ENCODE results near the gene S100P.
"Not testable (repeated sequence)": the region's sequence is repeated elsewhere in the genome, so short reads cannot be mapped to it uniquely, and the experiment has no call there.

The S100P gene

DNA sequence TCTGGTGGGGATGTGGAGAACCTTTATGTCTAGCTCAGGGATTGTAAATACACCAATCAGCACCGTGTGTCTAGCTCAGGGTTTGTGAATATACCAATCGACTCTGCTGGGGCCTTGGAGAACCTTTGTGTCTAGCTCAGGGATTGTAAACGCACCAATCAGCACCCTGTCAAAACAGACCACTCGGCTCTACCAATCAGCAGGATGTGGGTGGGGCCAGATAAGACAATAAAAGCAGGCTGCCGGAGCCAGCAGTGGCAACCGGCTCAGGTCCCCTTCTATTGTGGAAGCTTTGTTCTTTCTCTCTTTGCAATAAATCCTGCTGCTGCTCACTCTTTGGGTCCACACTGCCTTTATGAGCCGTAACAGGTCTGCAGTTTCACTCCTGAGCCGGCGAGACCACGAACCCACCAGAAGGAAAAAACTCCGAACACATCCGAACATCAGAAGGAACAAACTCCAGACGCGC is 20.5 kb upstream of the S100P start:
- not testable (repeated sequence) for DNase-seq (ENCODE audit: low read depth in 2 of 2)

DNA sequence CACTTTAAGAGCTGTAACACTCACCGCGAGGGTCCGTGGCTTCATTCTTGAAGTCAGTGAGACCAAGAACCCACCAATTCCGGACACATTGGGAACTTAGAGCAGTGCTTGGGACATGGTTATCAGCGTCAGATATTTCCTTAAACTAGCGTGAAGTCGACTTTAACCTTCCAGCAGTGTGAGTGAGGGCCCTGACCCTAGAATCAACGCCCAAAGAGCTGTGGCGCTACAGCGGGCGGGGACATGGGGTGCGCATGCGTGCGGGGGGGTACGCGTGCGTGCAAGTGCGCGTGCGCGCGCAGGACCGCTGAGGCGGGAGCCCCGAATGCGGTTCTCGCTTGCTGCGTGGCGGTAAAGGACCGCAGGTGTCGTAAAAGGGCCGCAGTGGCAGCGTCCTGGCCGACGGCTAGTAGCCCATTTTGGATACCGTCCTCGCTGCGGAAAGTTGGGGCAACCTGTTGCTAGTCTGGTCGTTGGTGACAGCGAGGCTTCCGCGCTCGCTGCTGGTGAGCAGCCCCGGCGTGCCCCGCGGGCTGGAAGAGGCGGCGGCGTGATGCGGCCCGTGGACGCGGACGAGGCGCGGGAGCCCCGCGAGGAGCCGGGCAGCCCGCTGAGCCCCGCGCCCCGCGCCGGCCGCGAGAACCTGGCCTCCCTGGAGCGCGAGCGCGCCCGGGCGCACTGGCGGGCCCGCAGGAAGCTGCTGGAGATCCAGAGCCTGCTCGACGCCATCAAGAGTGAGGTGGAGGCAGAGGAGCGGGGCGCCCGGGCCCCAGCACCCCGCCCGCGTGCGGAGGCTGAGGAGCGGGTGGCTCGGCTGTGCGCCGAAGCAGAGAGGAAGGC is 19.8 kb upstream of the S100P start:
- DNase-seq (ENCODE audit: low read depth in 2 of 2): peak; percentile 86 to 89

DNA sequence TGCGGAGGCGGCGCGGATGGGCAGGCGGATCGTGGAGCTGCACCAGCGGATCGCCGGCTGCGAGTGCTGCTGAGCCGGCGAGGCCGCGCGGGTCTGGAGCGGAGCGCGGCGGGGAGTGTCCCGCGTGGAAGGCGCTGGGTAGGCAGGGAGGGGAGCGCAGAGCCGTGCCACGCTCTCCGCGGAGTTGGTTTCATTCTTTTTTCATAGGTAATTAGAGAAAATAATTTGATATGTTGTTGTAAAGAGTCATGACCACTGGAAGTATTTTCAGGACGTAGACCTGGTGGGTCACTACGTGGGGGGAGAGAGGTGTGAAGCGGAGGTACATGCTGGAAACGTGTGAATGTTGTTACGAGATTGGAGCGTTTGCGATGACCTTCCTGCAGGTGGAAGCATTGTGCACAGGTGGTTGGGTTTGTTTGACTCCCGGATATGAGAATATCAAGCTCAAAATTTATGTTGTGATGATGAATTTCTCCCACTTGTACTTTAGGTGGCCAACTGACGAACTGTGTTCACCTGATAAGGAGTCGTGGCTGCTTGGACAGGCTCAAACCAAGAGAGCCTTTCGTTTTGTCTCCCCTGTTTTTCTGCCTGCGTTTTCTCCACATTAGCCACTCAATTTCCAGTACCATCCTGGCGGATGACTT is 19.1 kb upstream of the S100P start:
- DNase-seq (ENCODE audit: low read depth in 2 of 2): no peak

DNA sequence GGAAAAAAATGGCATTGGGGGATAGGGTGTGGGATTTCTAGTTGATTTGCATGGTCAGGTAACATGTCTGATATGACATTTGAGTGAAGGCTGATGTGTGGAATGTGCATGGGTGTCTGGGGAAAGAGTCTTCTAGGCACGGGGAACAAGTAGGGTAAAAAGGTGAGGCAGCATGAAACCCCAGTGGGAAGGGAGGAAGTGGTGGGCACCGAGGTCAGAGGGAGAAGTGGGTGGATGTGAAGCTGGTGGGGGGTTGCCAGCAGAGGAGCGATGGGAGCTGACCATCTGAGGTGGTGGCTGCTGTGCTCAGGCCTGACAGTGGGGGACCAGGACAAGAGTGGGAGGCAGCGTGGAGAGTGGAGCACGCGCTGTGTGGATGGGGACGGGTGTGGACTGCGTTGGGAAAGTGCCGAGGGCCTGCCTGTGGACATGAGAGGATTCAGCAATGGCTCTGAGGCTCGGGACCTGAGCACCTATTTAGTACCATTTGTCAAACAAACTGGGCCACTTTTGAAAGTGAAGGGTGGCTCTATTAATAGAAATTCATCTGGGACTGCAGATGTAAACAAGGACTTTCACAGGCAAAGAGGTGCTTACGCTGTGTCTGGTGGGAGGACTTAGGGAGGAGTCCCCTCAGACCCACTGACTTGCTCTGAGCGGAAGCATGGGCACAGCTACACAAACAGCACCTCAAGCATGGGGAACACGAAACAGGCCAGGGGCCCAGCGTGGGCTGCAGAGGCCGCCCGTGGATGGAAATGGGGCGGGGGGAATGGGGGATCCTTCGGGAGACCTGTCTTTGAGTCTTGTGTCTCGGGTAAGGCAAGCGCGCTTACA is 16.7 kb upstream of the S100P start:
- DNase-seq (ENCODE audit: low read depth in 2 of 2): no peak

DNA sequence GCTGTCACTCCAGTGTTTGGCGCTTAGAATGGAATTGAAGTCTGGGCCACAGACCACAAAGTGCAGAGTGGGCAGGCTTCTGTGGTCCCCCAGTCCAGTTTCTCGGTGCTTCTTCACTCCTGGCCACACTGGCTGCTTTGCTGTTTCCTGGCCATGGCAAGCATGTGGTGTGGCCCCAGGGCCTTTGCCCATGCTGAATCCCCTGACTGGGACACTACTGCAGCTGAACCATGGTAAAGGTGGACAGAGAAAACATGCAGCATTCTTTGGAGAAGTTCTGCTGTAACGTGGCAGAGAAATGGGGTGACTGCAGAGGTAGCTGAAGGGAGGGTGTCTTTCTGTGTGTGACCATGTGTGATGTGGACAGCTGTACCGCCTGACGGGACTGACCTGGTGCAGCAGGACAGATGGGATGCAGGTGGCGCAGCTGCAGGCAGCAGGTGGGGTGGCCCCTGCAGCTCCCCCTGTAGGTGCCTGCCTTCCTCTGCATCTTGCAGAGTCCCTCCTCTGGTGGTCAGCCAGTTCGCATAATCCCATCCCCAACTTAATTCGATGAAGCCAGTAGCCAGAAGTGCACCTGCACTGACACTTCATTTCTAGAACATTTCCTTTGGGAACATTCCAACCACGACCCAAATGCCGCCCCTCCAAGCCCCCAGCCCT is 13.2 kb upstream of the S100P start:
- DNase-seq (ENCODE audit: low read depth in 2 of 2): no peak

DNA sequence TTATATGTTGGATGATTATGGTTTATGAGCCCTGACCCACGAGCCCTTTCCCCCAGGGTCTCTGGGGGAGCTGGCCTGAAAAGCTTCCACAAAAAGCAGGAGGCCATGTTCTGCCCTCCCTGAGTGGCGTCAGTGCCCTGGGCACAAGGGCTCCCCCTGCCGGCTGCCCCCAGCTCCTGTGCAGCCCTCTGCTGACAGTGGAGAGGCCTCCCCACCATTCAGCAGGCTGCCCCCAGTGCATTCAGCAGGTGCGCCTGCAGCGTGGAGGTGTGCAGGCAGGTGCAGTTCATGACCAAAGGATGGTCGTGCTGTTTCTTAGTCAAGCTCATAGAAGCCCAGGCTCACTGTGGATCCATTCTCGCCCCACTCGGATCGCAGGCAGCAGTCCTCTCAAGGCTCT is 12.5 kb upstream of the S100P start:
- no peak for DNase-seq (ENCODE audit: low read depth in 2 of 2)

DNA sequence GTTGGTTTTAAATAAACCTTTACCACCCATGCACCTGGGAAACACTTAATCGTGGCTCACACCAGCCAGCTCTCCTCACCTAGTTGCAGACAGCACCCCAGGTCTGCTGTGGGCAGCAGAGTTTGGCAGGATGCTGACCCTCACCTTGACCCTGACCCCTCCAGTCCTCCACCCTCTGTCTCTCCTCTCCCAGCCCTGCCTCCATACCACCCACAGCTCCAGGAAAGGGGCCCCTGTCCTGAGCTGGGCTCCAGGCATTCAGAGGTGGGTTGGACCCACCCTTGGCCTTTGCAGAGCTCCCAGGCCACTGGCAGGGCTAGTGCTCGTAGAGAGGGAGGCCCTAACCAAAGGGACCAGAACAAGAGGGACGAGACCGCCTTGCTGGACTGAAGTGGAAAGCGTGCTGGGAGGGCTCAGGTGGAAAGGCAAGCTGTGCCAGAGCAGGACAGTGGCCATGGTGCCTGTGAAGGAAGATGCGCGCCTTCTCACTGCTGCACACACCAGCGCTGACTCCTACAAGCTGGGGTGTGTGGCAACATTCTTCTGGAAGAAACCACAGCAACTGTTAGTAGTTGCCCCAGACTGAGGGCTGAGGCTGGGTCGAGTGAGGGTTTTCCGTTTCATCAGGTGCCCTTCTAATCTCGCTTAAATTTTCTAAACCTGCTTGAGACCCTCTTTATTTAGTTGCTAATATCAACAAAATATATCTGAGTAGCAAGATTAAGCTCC is 10.7 kb upstream of the S100P start:
- no peak for DNase-seq (ENCODE audit: low read depth in 2 of 2)

DNA sequence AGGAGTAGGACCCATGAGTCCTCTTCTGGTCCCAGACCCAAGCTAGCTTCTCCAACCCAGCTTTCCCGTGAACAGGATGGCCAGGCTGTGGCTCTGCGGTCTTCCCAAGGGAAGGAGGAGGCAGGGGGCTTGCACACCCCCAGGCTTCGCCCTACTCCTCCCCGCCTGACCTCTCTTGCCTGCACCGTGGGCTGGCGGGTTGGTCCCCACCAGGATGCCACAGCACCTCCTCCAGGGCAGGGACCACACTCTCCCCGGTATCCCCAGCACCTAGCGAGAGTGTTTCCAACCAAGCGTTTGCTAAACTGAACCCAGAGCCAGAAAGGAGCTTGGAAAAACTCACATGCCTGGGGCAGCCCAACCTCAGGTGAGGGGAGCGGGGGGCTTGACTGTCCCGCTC is 9.0 kb upstream of the S100P start:
- no peak for DNase-seq (ENCODE audit: low read depth in 2 of 2)

DNA sequence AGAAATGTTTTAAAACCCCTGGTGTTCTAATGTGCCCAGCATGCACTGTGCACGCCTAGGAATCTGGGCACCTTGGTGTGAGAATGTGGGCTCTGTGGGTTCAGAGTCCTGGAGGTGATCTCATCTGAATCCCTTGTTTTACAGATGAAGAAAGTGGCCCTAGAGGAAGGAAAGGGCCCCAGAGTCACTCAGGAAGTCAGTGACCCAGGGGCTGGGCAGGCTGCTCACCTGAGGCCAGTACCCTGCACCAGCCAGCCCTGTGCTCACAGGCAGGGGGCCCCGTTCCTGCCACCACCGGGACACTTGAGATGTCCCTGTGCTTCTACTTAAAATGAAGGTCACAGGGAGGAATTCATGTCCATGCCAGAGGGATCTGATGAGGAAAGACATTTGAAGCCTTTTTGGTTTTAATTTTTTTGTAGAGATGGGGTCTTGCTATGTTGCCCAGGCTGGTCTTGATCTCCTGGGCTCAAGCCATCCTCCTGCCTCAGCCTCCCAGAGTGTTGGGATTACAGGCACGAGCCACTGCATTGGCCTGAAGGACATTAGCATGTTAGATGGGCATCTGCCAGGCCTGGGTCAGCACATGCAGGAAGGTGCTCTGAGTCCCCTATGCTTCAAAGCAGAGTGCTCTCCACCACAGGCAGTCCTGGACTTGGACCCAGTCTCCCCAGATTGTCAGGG is 7.4 kb upstream of the S100P start:
- DNase-seq (ENCODE audit: low read depth in 2 of 2): no peak

DNA sequence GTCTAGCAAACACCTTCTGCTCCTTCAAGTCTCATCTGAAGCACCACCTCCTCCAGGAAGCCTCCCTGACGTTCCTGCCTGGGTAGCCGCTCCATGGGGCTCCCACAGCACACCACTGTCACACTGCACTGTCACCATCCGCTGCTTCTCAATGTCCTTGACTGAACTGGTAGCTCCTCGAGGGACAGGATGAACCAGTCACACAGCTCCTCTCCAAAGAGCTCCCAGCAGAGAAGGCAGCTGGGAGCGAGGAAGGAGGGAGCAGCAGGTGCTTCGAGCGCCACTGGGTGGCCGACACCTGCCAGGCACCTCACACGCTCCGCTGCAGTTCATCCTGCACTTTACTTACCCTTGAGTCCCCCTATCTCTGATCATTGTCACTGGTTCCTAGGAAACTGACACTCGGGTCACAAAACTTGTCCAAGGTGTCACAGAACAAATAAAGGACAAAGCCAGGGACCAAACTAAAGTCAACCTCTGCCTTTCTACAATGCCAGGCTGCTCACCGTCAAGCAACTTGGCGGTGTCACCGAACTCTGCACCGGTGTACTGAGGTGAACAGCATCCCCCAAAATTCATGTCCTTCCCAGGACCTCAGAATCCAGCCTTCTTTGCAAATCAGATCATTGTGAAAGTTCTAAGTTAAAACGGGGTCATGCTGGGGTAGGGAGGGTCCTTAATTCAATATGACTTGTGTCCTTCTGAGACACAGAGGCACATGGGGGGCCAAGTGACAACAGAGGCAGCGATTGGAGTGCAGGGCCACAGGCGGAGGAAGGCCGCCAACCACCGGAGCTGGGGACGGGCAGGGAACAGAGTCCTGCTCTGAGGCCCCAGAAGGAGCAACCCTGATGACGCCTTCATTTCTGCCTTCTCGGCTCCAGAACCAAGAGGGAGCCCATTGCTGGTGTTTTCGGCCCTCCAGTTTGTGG is 5.5 kb upstream of the S100P start:
- no peak for DNase-seq (ENCODE audit: low read depth in 2 of 2)

DNA sequence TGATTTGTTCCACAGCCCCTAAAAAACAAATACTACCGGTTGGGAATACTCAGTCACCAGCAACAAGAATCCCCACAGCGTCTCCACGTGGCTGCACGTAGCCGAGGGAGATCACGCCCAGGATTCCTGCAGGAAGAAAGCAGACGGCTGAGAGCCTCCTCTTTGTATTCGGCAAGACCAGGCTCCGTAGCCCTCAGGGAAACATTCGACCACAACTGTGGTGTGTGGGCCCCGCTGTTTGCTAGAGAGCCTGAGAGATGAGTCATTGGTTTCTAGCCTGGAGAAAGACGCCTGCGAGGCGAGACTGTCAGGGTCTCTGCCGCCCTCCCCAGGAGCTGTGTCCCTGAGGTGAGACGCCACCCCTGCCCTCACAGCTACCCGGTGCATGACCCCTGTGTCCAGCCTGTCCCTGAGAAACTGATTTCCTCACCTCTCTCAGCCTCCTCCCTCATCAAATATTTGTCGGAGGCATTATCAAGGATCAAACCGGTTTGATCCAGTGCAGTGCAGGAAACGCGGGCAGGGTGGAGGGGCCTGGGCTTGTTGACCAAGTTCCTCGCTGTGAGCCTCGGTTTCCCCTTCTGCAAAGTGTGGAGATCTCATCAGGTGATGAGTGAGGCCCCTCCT is 4.7 kb upstream of the S100P start:
- peak; percentile 53 to 57 for DNase-seq (ENCODE audit: low read depth in 2 of 2)

DNA sequence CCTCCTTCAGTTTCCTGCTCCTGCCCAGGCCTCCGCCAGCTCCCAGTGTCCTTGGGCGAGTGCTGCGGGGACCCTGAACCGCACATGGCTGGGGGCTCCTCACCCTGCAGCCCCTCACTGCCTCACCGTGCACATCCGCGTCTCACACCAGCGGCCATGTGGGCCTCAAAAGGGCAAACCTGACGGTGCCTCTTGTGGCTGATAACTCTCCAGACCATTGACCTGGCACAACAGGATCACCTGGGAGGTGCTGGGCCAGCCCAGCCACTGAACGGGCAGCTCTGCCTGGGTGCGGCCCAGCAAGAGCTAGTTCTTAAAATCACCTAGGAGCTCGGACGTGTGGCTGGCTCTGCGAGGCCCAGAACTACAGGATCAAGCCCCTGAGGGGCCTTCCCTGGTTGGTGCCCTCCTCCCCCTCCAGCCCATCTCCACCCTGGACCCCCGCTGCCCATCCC is 4.1 kb upstream of the S100P start:
- no peak for DNase-seq (ENCODE audit: low read depth in 2 of 2)

DNA sequence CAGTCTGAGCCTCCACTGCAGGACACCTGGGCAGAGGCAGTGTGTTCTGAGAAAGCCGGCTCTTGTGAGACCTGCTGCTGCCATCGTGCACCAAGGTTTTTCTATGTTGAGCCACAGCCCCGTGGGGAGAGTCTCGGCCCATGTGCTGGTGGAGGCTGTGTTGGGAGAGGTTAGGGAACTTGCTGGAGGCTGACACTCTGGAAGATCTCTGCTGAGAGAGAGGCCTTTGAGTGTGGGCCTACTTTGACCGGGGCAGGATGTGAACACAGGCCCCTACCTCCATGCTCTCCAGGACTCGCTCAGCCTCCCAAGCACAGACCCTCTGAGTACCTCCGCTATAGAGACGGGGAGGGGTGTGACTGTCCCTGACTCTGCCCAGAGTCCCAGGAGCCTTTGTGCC is 1.3 kb upstream of the S100P start:
- no peak for DNase-seq (ENCODE audit: low read depth in 2 of 2)

DNA sequence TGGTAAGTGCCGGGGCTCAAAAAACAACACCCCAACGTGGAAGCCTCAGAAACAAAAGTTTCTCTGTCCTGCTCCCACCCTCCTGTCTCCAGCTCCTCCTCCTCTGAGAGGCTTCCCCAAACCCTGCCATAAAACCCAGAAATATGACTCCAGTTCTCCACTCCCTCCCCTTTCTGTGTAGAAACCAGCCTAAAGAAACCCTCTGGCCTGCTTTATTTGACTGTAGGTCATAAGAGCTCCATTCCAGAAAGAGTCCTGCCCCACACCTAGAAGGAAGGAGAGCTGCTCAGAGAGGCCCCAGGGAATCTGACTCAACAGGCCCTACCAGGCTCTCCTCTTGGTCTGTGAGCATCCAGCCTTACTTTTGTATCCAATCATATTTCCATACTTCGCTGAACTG is 872 bp upstream of the S100P start:
- DNase-seq (ENCODE audit: low read depth in 2 of 2): no peak

DNA sequence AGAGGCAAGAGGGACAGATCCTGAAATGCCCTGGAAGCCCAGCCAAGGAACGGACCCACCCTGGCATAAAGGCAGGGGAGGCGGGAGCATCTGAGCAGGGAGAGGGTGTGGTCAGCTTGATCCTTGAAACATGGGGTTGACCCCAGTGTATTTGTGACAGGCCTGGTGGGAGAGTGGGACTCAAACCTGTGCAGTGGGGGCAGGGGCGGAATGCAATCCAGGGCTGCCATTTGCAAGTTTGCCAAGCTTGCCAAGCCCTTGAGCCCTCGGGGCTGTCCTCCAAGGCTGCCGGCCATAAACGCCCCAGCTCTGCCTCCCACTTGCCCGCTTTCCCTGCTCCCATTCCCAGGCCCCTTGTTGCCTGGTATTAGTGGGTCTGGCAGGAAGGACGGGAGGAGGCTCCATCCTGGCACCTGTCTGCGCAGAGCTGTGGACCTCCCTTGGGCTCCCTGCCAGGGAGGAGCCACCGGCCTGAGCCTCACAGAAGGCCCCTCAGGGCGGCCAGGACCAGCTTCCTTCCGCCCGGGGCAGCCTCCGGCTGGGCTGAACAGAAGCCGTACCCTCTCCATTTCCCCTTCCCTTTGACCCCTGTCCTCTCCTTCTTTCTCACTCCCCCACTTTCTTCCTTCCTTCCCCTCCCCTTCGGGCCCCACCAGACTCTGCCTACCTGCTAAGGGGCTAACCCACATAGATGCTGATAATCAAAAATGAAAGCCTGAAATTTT is 661 bp downstream of the S100P start:
- no peak for DNase-seq (ENCODE audit: low read depth in 2 of 2)

DNA sequence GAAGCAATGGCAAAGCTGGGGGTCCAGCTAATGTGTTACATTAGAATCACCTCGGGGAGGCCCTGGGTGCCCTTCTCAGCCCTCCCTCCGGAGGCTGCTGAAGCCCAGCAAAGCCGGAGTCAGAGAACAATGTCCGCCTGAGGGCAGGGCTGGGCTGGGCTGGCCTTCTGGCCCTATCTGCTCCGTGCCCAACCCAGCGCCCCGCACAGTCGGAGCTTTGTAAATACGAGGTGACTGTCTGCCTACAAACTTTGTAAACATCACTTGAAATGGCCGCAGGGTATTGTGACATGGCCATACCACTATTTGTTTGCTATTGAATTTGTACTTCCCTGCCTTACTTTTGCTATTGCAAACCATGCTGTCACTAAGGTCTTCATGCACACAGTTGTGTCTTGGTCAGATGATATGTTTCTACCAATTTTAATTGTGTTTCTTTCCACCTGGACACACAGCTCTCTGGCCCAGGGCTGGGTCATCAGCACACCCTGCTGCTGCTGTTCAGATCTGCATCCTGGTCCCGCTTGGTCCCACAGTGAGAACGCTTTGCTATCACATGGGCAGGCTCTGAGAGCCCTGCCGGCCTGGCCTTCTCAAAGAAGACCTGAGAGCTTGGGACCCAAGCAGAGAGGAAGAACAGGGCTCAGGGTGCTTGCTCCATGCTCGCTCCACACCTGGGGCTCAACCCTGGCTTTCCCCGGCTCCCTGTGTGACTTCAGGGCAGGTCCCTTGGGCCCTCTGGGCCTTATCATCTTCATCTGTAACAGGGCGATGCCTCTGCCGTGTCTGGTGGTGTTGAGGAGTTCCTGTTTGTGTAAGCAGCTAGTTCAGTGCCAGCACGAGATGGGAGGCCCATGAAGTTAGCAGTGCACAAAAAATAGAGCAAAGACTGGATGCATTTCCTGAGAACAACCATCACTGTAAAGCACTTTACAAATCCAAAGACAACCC is 2.3 kb downstream of the S100P start:
- DNase-seq (ENCODE audit: low read depth in 2 of 2): no peak

DNA sequence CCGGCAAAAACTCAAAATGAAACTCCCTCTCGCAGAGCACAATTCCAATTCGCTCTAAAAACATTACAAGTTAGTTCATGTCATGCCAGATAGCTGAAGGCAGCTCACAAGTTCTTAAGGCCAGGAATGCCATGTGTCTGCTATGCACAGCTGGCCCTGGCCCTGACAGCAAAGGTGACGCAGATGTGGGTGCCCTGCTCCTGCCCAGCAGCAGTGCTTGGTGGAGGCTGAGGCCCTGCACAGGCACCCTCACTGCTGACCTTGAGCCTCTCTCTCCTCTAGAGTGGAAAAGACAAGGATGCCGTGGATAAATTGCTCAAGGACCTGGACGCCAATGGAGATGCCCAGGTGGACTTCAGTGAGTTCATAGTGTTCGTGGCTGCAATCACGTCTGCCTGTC is 2.9 kb downstream of the S100P start:
- no peak for DNase-seq (ENCODE audit: low read depth in 2 of 2)
